Measurements from ENCODE around the gene WRNIP1.

Gene WRNIP1

DNA sequence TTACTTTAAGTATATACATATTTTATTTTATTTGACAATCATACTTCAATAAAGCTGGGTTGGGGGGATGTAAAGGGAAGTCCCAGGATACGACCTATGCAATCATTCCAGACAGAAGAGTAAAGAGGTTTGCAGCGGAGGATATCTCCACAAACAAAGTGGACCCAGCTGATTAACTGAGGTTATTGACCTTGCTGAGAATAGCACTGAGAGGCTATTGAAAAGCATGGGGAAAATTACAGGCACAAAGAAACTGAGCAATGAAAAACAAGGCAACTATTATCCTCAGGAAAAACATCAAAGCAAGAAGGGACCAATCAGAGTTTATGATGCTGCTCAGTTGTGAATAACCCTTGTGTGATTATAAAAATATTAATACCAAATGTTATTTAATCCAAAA is 43.8 kb downstream of the WRNIP1 start:
- no peak for DNase-seq

DNA sequence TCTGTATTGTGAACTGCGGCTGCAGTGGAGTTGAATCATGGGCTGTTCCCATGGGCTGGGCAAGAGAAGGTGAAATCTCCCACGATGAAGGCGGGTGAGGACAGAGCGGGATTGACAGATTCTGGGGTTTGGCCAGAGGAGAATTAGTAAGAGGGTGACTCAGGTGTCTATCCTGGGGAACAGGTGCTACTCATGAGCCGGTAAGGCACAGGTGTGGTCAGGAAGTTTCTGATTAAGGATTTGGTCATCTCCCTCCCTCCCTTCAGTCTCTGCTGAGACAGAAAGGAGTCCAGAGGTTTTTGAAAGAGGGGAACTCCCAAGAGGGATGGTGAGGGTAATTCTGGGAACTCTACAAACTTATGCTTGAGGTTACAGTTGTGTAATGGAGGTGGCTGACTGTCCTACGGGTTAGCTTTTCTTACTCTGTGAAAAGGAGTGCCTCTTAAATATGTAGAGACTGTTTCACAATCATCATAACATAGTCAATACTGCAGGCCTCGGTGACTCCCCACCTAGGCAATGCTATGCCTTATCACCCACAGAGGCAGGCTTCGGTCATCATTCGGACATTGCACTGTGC is 45.0 kb downstream of the WRNIP1 start:
- no peak for DNase-seq

DNA sequence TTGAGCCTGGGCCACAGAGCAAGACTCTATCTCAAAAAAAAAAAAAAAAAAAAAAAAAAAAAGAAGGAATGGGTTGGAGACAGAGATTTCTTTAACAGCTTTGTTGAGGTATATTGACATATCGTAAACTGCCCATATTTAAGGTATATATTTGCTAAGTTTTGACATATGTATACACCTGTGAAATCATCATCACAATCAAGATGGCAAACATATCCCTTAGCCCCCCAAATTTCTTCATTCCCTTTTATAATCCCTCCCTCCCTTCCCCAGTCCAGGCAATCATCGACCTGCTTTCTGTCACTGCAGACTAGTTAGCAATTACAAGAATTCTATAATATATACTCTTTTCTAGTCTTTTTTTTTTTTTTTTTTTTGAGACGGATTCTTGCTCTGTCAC is 47.5 kb downstream of the WRNIP1 start:
- DNase-seq = no peak

DNA sequence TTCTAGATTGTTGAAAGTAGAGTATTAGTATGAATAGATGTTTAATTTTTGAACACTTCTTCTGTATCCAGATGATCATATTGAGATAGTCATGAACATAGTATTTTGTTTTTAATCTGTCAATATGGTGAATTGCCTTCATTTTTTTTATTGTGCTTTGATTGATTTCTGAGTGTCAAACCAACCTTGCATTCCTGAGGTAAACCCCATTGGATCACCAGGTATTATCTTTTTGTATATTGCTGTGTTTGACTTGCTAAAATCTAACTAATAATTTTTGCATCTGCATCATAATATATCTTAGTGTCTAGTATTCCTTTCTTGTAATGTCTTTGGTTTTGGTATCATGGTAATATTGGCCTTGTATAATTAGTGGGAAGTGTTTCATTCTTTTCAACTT is 51.0 kb downstream of the WRNIP1 start:
- no peak for DNase-seq

DNA sequence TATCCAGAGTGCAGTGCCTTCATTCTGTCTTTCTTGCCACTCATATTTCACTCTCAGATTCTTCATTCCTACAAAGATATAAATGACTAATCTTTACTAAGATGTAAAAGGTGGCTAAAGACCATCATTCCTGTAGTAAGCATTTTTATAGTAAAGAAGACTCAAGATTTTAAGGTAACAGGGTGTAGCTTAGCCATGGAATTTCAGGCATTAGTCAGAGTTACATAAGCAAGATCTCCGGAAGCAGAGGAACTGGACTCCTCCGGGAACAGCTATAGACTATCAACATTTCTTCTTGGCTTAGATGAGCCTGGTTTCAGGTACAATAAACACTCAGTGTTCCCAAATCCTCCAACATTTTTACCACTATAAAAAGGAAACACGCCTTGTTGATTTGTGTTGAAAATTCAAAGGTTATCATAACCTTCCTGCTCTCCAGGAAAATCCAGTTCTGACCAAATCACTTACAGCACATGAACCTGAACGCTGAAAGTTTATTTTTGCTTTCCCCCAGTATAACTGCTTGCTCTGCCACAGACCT is 52.8 kb downstream of the WRNIP1 start:
- no peak for DNase-seq

DNA sequence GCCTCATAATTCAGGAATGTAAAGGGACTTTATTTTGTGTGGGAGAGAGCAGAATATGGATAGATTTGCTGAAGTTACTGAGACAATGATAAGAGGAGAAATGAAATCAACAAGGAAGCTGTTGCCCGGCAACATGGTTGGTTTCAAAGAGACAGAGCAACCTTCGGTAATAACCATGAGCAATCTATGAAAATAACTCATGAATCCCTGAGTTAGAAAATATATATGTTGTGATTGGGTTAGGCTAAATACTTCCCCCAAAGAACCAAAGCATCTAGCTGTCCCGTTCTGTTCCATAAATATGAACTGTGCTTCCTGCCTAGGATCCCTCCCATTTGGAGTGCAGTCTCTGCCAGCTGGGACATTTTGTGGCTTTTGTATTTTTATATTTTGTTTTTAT is 53.4 kb downstream of the WRNIP1 start:
- DNase-seq = no peak

DNA sequence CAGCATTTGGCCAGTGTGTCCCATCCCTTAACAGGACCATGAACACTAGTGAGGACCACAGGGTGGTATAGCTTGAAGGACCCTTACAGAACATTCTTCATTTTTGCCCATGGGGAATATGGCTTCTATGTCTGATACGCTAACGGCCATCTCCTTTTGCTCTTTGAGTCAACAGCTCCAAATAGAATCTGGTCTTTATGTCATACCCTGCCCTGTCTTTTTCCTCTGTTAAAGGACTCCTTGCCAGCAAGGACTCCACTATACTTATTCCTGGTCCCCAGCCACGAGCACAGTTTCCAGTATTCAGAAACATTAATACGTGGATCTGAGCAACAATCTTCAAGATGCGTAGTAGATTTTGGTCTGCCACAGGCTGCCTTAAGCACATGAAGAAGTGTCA is 53.9 kb downstream of the WRNIP1 start:
- no peak for DNase-seq

DNA sequence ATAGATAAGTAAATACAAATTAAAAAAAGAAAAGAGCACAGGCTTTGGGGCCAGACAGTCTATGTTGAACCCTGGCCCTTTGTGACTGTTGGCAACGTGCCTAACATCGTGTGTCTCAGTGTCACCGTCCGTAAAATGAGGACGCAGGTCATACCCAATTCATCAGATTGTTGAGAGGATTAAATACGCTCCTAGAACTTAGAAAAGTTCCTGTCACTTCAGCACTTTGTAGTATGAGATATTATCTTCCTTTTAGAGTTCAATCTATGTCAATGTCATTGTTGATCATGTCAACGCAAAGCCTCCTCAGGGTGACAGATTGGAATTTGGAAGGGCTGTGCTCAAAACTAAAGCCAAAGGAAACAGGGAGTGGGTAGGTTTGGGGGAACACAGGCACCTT is 54.8 kb downstream of the WRNIP1 start:
- no peak for DNase-seq

DNA sequence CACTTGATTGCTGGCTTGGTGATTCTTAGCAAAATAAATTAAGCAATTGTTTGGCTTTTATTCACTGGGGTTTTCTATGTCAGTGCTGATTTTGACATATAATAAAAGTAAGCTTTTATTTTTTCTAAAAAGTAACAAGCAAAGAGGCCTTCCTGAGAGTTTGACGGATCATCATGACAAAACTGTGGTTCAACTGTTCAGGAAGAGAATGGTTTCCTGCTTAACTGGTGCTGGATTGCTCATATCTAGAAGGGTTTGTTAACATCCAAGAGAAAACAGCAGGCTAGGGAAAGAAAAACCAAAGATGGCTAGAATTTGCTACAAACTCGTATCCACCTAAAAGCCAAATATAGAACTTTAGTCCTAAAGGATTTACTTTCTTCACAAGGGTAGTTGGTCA is 55.2 kb downstream of the WRNIP1 start:
- no peak for DNase-seq

DNA sequence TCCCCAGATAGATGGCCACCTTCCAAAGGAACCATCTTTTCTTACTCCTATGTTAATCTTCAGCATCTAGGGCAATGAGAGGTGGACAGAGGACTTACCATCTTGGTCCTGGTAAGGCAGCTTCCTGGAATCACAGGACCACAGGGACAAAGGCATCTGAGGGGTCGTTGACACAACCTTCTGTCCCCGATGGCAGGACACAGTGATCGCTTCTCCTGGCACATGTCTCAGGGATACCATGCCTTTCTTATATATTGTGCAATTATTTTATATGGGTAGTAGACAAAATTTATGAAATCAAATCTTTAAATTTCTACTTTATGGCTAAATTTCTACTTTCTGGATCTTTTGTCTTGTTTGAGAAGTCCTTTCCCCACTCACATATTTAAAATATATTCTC is 56.4 kb downstream of the WRNIP1 start:
- DNase-seq = no peak

DNA sequence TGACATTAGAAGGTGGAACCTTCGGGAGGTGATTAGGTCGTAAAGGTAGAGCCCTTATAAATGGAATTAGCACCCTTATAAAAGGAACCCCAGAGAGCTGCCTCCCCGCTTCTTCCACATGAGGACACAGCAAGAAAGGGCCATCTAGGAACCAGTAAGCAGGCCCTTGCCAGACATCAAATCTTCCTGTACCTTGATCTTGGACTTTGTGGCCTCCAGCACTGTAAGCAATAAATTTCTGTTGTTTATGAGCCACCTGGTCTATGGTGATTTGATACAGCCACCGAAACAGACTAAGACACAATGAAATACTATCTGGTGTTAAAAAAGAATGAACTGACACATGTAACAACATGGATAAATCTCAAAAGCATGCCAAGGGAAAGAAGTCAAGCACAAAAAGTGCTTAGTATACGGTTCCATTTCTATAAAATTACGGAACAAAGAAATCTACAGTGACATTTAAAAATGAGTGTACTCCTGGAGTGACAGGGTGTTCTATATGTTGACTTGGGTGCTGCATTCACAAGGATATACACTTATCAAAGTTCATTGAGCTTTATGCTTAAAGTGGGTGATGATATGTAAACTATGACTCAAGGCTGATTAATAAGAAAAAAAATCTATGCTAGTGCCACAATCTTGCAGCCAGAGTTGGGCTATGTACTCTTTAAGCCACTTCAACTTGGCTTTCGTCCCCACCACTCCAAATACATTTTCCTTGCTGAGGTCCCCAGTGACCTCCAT is 58.1 kb downstream of the WRNIP1 start:
- no peak for DNase-seq

DNA sequence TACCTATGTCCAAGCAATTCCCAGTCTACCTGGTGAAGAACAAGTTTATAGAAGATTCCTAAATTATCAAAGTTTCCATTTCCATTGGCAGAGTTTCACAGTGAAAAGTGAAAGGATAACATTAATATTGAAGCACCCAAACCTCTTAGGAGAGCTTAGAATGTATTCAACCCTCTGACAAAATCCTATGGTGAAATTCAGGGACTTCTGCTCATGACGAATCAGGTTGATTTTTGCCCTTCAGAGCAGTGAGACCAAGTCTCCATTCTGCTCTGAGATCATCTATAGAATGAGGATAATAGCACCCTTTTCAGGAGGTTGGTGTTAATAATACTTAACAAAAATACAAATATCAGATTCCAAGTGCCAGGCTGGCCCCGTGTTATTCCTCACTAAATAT is 60.9 kb downstream of the WRNIP1 start:
- no peak for DNase-seq

DNA sequence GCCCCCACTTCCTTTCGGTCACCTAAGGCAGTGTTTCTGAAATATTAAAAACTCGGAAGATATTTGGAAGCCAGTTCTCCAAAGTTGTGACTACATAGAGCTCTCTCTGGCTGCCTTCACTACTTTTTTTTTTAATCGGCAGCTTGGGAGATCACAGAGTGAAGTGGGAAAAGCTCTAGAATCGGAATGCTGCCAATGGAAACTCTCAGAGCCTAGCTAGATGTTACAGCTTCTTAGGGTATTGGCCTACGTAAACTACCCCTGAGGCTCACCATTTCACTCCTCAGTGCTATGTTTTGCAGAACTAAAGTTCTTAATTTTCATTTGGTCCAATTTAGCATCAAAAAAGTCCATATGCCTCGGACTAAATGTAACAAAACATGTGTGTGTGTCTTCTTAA is 61.9 kb downstream of the WRNIP1 start:
- no peak for DNase-seq

DNA sequence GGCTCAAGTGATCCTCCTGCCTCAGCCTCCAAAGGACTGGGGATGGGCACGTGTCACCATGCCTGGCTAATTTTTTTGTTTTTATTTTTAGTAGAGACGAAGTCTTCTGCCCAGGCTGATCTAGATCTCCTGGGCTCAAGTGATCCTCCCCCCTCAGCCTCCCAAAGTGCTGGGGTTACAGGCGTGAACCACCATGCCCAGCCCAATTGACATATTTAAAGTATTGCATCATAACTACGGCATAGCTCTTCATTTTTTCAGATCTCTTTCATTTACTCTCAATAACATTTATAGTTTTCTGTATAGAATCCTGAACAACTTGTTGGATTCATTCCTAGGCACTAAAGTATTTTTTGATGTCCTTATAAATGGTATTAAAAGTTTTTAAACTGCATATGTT is 63.4 kb downstream of the WRNIP1 start:
- DNase-seq = no peak

DNA sequence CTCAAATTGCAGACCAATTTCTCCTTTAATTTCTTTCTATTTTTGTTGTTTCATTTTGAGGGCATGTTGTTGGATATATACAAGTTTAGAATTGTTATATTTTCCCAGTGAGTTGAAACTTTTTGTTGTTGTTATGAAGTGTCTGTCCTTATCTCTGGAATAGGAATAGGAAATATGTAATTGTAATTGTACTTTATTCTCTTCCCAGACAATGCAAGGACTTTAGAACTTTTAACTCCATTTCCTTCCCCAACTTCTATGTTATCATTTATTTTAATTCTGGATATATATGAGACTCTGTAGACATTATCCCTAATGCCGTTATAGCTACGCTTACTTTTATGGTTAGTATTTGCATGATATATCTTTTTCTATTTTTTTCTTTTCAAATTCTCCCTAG is 64.1 kb downstream of the WRNIP1 start:
- no peak for DNase-seq

DNA sequence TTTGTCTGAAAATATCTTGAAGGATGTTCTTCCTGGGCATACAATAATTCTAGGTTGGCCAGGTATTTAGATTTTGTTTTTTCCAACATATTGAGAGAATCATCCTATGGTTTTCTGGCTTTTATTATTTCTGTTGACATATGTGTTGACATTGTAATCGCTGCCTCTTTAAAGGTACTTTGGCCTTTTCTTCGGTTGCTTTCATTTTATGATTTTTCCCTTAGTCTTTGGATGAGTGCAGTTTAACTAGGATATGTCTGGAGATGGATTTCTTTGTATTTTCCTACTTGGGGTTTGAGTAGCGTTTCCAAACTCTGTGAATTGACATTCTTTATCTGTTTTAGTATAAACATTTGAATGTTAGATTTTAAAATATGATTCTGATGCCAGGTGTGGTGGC is 65.0 kb downstream of the WRNIP1 start:
- DNase-seq = no peak

DNA sequence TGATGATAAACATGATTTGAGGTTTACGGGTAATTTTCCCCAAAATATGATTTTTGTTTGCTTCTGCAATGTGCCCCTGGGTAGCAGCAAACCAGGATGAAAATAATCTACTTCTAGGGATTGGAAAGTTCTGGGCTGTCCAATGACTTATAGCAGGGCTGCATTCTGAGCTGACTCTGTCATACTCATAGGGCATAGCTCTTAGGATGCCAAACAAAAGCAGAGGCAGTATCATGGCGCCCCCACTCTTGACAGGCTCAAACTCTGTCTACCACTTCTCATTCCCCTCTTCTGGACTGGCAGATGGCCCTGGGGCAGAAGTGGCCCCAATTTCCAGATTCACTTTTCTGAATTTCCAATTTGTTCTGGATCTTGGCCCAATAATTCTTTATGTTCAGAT is 66.2 kb downstream of the WRNIP1 start:
- DNase-seq = no peak

DNA sequence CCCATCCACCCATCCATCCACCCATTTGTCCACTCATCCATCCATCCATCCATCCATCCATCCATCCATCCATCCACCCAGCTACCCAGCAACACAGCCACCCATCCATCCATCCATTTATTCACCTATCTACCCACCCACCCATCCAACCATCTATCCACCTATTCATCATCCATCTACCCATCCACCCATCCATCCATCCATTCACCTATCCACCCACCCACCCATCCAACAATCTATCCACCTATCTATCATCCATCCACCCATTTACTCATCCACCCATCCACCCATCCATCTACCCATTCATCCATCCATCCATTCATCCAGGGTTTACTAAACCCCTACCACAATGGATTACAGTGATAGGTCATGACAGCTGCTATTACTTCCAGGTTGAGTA is 69.1 kb downstream of the WRNIP1 start:
- no peak for DNase-seq
